HG03025 (cell line): ENCODE results near the gene PEX10.
A peak's percentile ranks its signal among the peaks of the same experiment; 100 is the strongest.

Experiments
- ATAC-seq: cut with Tn5 transposase; IDR thresholded peaks from one replicate; pipeline ENCODE4 v1.9.1; 2021; ENCODE audit warnings: mild to moderate bottlenecking, moderate library complexity; ENCODE audit not compliant: unreplicated experiment, low FRiP score

Gene PEX10

DNA sequence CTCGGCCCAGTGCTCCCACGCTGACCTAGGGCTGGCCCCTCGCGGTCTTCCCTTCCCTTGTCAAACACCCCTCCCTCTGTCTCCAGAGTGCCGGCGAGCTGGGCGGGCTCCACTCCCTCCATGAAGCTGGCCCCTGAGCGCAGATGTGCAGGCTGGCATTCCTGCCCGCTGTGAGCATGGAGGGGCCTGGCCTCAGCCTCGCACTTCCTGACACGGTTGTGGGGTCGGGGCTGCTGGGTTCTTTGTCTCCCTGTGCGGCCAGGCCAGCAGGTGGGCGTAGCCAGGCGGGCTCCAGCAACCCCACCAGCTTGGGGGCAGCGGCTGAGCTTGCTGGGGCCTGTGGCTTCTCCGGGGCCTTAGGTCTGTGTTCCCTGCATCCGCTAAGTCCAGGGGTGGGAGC lies 14.2 kb upstream of the PEX10 start:
- ATAC-seq = no peak

DNA sequence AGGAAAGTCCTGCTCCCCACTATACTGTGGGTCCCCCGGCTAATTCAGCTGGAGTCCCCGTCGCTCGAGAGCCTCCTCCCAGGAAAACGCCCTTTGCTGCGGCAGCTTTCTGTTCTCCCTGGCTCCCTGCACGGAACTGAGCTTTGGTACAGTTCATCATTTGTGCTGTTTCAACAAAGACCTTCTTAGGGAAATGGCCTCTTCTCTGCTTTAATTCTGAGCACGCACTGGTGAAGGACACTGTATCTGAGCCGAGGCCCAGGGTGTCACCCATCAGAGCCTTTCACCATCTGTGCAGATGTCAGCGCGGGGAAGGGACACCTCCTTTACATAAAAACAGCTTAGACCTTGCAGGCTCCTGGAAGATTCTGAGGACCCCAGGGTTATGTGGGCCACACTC lies 13.5 kb upstream of the PEX10 start:
- ATAC-seq = no peak

DNA sequence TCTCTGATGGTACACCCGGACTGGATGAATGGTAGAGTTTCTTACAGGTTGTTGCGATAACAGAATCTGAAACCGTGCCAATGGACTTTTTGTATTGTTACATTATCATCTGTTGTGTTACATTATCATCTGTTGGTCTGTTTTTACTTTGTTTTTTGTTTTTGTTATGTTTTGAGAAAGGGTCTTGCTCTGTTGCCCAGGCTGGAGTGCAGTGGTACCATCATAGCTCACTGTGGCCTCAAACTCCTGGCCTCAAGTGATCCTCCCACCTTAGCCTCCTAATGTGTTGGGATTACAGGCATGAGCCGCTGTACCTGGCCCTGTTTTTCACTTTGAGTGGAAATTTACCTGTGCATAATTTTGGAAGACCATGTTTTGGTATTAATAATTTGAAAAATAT lies 10.2 kb upstream of the PEX10 start:
- ATAC-seq = no peak

DNA sequence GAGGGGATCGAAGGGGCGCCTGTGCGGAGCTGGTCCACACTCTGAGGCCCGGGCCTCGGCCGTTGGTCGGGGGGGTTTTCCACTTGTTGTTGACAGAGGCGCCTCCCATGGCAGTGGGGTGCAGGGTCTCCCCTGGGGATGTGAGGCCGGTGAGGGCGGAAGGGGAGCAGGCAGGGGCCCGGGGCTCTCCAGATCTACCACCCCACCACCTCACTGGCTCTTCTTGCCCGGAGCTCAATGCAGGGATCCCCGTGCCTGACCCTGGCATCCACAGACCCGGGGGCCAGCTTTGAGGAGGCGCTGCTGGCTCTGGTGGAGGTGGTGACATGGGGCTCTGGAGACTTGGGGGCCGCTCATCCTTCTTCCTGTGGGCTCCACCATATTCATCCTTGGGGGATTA lies 7.1 kb upstream of the PEX10 start:
- ATAC-seq = no peak

DNA sequence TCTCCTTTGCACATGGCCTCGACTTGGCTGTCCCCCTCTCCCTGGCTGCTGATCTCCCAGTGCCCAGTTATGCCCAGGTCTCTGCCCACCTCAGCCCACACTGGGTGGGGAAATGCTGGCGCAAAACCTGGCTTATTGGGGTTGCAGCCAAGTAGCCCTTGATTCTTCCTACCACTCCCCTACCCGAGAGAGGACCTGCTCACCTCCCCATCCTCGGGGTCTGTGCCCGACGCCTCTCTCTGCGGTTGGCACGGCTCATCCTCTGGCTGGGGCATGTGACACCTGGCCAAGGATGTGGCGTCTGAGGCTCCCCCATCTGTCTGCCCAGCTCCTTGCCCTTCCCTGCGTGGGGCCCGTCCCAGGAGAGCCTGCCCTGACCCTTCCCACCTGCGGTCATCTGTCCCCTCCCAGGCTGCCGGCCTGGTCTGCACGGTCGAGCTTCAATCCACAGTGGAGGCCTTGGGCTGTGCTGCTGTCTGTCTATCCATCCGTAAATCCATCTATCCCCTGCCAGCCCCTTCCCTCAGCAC lies 6.5 kb upstream of the PEX10 start:
- ATAC-seq = no peak

DNA sequence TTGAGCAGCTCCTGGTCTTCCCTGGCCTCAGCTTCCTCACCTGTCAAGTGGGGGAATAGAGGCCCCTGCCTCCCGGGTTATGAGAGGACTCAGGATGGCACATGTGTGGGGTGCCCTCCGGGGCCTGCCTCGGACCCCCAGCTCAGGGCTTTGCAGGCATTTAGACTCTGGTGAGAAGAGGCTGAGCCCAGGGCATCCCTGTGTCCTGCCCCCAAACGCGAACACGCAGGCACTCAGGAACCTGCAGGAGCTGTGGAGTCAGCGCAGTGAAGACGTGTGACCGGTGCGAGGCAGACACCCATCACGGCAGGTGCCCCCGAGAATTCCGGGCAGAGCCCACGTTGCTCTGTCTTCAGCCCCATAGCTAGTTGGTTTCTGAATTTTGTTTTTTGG lies 5.5 kb upstream of the PEX10 start:
- no peak for ATAC-seq

DNA sequence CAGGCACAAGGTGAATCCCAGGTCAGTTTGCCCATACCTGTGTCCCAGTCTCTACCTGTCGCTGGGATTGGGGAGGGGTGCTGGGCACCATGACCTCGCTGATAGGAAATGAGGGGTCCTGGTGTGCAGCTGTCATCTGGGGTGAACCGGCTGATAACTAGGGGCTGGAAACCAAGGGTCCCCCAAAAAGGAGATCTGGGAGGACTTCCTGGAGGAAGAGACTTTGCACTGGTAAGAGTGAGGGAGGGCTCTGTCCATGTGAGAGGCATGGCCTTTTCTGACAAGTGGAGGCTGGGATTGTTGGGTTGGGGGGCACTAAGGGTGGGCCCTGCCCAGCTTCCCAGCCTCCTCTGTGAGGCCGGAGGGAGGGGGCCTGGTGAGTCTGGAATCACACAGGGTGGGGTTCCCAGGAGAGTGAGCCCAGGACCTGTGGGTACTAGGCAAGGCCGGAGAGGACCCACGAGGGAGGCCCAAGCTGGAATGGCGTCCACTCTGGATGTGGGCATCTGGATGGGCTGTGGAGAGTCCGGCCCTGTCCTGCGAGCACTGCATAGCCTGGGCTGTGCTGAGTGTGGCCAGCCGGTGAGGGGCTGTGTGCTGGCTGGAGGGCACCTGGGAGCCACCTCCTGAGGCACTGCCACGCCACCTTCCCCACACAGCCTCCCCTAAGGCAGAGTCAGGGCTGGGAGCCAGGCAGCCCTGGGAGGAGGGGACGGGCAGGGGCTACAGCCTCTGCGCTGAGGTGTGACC lies 4.9 kb upstream of the PEX10 start:
- ATAC-seq = no peak

DNA sequence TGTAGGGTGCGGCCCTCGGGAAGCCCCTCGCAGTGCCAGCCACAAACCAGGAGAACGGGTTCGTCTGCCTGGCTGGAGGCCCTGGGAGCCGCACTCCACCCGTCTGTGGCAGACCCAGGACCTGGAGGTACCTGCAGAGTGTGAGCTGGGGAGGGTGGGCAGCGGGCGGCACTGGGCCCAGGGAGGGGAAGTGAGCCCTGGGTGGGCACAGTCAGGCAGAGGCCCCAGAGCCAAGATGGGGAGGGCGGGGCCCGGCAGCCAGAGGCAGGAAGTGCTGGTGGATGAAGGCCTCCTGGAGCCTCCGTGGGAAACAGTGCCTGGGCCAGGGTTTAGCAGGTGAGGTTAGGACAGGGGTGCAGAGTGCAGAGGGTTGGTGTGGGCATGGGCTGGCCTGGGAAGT lies 4.0 kb upstream of the PEX10 start:
- ATAC-seq = no peak

DNA sequence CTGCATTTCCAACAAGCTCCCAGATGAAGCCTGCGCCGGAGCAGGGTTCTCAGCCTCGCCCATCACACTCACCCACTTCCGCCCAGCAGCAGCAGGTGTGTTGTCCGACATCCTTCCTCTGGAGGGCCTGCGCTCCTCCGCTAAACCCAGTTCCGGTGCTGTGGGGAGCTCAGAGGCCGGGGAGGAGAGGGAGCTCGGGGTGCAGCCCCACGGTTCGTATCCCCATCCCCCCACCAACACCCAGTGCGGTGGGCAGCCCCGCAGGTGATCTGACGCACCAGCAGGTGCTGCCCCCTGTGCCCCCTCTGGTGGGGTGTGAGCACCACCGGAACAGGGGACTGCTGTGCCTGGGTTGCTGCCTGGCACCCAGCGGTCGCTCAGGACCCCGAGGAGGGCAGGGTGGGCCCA lies 3.4 kb upstream of the PEX10 start:
- no peak for ATAC-seq

DNA sequence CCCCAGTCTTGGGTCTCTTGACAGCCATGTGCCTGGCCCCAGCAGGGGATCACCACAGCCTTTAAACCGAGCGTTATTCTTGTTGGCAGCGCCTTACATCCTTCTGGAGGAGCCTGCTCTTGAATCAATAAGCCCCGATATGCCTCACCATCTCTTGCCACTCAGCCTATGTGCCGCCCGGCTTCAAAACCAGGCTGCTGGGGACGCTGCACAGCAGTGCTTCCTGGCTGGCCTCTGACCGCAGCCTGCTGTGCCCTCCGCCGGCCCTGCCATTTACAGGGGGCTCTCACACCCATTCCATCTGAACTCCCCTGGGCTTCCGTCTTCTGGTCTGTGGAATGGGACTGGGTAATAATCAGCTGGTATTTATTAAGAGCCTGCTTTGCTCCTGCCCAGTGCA lies 3.0 kb upstream of the PEX10 start:
- ATAC-seq = no peak

DNA sequence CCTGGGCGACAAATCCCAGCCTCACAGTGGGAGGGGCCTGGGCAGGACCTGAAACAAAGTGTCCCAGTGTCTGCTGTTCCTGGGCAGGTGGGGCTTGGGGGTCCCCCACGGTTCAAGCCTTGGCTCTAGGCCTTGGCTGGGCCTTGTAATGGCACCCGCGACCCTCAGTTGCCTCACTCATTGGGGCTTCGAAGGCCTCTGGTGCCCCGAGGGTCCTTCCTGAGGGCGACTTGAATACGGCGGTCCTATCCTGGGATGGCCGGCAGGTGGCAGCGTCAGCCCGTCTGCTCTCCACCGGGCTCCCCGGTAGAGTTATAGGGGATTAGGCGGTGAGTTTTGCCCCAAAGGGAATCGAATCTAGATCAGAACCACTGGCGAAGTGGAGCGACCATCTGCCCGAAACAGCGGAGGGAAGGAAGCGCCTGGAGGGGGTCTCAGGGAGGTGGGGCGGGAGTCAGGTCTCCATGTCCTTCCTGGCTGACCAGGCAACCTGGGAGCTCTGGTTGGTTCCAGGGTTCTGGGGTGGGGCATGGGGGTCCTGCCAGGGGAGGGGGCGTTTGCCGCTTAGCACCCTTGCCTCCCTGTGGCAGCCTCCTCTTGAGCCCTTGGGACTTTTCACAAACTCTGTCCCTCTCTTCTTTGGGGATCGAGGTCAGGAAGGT lies 2.1 kb upstream of the PEX10 start:
- no peak for ATAC-seq

DNA sequence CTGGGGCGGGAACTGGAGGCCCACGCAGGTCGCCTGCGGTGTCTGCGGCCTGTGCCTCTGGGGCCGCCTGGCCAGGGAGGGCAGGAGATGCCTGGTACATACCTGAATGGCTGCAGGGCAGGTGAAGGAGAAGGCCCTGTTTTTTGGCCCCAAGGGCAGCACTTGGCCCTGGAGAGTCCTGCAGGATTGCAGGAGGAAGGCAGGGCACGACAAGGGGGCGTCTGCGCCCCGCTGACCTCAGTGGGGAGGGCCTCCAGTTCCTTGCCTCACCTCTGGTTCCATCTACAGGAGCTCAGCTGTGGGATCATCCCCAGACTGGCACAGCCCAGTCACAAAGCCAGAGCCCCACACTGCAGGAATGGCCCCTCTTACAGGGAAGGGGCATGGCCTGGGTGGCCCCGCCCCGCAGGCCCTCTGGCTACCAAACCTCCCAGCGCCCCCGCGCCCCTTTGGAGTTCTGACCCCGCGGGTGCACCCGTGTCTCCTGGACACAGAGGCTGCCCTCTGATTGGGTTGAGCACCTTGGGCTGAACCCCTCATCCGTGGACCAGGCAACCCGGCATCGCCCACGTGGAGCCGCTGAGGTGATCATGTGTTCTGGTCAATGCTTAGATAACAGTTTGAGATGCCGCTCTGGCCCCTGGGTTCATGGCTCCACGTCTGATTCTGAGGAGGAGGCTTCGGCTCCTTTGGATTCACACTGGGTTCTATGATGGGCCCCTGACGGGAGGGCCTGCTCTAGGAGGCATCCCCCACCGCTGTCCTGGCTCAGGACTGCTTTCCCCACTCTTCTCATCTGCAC lies 1.3 kb upstream of the PEX10 start:
- ATAC-seq = no peak

DNA sequence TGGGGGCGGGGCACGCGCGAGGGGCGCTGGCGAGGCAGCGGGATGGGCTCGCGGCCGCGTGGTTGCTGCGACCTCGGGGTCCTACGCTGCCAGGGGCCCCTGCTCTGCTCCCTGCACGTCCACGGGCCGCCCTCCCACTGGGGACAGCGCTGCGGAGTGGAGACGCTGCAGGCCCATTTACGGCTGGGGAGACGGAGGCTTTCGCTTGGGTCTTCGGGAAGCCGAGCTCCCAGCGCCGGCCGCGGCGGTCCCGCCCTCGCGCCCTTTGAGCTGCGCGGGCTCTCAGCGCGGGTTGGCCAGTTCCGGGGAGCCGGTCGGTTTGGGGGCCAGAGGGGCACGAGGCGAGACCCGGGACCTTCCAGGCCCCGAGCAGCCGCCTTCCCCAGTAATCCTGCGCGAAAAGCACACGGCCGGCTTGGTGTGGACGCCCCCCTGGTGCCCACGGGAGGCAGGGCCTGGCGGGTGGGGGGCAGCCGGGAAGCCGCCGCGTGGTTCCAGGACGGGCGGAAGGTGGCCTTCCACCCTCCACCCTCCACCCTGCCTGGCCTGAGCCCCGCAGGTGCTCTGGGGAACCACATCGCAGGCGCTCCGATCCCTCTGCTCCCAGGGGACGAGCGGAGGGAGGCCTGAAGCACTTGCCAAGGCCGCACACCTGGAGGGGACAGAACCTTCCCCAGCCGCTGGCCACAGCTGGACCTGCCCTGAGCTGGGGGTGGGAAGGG lies 570 bp upstream of the PEX10 start:
- ATAC-seq = peak; percentile 14

DNA sequence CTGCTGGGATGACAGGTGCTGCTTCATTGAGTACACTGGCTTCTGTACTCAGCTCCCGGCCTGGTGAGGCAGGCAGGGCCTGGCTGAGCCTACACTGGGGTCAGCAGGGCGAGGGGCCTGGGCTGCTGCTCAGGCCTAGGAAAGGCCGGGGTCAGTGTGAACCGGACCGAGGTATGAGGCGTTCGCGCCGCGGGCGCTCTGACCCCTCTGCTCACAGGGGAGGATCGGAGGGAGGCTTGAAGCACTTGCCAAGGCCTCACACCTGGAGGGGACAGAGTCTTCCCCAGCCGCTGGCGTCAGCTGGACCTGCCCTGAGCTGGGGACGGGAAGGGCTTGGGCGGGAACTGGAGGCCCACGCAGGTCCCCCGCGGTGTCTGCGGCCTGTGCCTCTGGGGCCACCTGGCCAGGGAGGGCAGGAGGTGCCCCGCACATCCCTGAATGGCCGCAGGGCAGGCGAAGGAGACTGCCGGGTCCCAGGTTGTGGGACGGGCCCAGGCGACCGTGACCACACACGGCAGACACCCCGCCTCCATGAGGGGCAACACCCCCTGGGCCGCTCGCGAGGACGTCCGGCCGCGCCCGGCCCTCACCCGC lies 466 bp downstream of the PEX10 start:
- ATAC-seq = peak; percentile 19

DNA sequence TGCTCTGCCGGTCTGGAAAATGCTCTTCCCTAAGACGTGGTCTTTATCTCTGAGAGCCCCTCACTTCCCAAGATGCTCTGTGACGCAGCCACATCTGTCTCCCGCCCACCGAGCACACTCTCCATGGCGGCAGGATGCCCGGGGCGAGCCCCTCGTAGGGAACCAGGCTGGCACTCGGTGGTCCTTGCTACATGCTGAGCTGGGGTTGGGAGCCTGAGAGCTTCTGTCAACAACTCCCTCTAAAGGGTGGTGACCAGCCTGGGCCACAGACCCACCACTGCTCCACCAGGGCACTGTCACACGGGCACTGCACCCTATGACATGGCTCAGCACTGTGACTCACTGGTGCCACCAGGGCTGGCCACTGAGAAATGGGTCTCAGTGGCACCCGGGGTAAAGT lies 2.6 kb downstream of the PEX10 start:
- no peak for ATAC-seq

DNA sequence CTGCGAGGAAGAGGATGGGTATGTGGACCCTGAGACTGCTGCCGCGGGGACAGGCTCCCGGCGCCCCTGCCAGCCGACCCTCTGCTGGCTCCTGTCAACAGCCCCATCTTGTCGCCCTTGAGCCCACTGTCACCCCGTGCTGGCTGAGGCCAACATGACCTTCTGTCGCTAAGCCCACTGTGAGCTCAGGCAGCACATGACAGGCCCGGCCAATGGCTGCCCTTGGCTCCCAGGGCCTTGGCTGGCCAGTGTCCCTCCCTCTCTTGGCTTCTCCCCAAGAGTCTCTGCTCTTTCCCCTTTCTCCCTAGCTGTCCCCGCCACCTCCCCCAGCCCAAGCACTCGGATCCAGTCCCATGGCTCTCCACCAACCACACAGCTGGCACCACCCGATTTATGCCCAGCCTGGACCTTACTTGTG lies 3.5 kb downstream of the PEX10 start:
- ATAC-seq = no peak

DNA sequence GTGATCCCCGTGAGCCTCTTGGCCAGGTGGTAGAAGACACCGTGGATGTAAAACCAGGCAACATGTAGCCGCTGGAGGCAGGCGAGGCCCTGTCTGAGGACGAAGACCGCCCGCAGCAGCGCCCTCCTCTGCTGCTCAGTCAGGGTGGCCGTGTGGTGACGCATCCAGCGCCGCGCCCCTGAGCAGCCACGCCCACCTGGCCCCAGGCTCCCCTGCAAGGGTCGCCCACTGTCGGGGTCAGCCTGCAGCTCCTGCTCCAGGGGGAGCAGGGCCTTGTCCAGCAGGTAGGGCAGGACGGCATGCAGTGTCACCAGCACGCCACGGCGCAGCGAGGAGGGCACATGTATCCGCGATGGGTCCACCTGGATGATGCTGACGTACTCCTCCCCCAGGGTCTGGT lies 3.9 kb downstream of the PEX10 start:
- ATAC-seq = no peak

DNA sequence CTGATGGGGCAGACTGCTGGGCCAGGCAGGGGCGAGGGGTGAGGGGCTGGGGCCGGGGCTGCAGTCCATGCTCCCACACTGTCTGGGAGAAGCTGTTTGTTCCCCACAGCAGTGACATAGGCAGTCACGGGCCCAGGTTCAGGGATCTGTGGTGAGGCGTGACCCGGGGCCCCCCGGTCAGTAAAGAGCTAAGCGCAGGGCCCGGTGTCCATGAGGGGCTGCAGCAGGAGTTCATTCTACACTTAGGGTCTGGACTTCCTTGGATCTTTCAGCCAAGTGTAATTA lies 4.4 kb downstream of the PEX10 start:
- ATAC-seq = no peak

DNA sequence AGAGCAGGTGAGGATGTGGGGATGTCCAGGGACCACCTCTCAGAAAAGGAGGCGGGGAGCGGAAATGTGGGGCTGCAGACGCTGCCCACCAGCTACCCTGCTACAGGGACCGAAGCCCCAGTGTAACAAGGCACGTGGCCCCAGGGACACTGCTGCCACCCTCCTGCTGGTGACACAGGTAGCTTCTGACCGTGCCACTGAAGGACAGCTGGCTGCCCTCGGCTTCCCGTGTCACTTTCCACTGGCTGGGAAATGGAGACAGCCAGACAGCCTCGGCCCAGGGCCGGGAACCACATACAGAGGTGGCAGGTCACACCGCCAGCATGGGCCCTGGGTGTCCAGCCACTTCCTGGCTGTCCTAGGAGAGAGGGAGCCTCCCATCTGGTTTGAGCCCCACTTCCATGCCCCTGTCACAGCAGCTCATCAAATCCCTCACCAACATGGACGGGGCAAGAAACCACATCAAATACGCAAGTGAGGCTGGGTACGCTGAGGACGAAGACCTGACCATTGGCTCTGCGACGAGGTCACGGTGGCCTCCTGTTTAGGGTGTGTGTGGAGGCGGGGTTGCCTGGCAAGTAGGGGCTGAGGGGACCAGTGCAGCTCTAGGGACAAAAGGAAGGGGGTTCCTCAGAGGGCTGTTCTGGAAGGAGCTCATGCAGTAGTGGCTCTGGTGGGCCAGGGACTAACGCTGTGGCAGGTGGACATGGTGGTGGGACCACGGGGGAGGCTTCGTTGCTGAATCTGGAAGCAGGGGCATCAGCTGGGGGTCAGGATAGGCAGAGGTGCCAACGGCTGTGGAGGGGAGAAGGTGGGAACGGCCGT lies 5.0 kb downstream of the PEX10 start:
- ATAC-seq = no peak
